Measurements from ENCODE around the gene TMEM88. TPM values are rescaled to one million over a fixed set of nuclear protein-coding genes. Genes with fewer than 3 reads are reported as not detected.

Gene TMEM88
- total and polyA plus RNA-seq, 2 donors (not counting 1 experiment from before 2014, with no cell fraction given) = 0.17 TPM; not detected in 1

- TF ChIP-seq, protein P1, sequence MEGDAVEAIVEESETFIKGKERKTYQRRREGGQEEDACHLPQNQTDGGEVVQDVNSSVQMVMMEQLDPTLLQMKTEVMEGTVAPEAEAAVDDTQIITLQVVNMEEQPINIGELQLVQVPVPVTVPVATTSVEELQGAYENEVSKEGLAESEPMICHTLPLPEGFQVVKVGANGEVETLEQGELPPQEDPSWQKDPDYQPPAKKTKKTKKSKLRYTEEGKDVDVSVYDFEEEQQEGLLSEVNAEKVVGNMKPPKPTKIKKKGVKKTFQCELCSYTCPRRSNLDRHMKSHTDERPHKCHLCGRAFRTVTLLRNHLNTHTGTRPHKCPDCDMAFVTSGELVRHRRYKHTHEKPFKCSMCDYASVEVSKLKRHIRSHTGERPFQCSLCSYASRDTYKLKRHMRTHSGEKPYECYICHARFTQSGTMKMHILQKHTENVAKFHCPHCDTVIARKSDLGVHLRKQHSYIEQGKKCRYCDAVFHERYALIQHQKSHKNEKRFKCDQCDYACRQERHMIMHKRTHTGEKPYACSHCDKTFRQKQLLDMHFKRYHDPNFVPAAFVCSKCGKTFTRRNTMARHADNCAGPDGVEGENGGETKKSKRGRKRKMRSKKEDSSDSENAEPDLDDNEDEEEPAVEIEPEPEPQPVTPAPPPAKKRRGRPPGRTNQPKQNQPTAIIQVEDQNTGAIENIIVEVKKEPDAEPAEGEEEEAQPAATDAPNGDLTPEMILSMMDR (conservative IDR thresholded peaks at IDR 0.05 in 1 of 2, IDR thresholded peaks at IDR 0.05 in 1 of 2; ENCODE audit: low read depth in 1 of 2, low read length in 2 of 2) = peak; percentile 8 to 53
- no peak for TF ChIP-seq EZH2 (IDR thresholded peaks at IDR 0.05; ENCODE audit: low read length, missing control alignments)
- Histone ChIP-seq H3K9ac (ENCODE audit: insufficient read depth, low read length) (peak within 1 kb of the TSS; percentile 80), H3K9me3 (ENCODE audit: control insufficient read depth, insufficient read depth, low read depth, low read length) (no peaks in the 10 kb centered on the region)
Measured at GRCh38 chr17:7856811-7857712, 2.2 kb downstream of the TMEM88 start, which contains the start of gene NAA38. NAA38 (minus strand) TSS chr17:7857559; CDS start chr17:7857463, 96 bp downstream.

DNA sequence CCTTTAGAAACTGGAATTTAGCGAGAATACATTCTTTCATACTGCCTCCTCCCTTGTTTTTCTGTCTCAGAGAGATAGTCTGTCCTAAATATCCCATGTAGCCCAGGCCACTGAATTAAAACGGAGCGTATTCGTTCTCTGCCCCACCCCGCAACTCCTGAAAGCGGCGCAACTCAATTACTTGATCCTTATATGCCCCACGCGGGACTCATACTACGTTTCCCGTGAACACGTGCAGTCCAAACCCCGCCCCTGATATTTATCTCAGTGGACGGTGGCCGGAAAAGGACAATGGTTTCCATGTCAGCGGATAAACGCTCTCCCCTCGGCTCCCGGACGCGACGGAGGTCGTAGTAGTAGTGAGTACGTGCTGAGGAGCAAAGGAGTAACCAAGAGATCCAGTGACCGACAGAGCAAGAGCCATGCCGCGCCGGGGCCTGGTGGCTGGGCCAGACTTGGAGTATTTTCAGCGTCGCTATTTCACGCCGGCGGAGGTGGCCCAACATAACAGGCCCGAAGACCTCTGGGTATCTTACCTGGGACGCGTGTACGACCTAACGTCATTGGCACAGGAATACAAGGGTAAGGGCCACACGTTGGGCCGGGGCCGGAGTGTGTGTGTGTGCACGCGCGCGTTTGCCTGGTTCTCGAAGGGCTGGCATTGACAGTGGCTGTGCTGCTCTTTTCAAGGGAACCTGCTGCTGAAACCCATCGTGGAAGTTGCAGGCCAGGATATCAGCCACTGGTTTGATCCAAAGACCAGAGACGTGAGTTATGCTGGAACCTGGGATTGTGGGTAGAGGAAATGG is 3.1 kb downstream of the TMEM88 start, which contains the start of gene CYB5D1:
CYB5D1 (plus strand) TSS at position 291 of the 809 bp plus-strand sequence; CDS start at position 423, 132 bp downstream.
- Histone ChIP-seq H3K27me3 (ENCODE audit: control insufficient read depth, insufficient read depth, low read length) (no peaks in the 10 kb centered on the region), H3K79me2 (ENCODE audit: control insufficient read depth, insufficient read depth, low read length) (peaks cover 14% of the 10 kb centered on the region), H3K4me1 (ENCODE audit: control insufficient read depth, extremely low read depth, insufficient read depth, low read length) (peaks cover 18% of the 10 kb centered on the region), H3K36me3 (ENCODE audit: control insufficient read depth, insufficient read depth, low read length) (peaks cover 13% of the 10 kb centered on the region), H3K9ac (ENCODE audit: insufficient read depth, low read length) (peak within 1 kb of the TSS; percentile 80), H4K20me1 (ENCODE audit: control insufficient read depth, extremely low read depth, insufficient read depth, low read length) (no peaks in the 10 kb centered on the region), H3K27ac (ENCODE audit: insufficient read depth, low read length) (peak within 1 kb of the TSS; percentile 92), H3K4me3 (replicated peaks in 1 of 4; ENCODE audit: control extremely low read depth in 1 of 4, insufficient read depth in 1 of 4, low read depth in 3 of 4, low read length in 4 of 4) (peak within 1 kb of the TSS; percentile 71 to 93 (median 86)), H3K4me2 (ENCODE audit: extremely low read depth, insufficient read depth, low read length) (peak within 1 kb of the TSS; percentile 99), H3K9me3 (ENCODE audit: control insufficient read depth, insufficient read depth, low read depth, low read length) (no peaks in the 10 kb centered on the region), H2AFZ (ENCODE audit: low read length) (peak within 1 kb of the TSS; percentile 97)
- DNase-seq (ENCODE audit: low read depth in 2 of 2) = peak; percentile 92 to 97
- TF ChIP-seq, protein P1 (conservative IDR thresholded peaks at IDR 0.05 in 1 of 2, IDR thresholded peaks at IDR 0.05 in 1 of 2; ENCODE audit: low read depth in 1 of 2, low read length in 2 of 2) = no peak
- no peak for TF ChIP-seq EZH2 (IDR thresholded peaks at IDR 0.05; ENCODE audit: low read length, missing control alignments)

More at GRCh38 chr17:7856811-7857712, 2.2 kb downstream of the TMEM88 start, which contains the start of gene NAA38:
- Histone ChIP-seq H3K4me1 (ENCODE audit: control insufficient read depth, extremely low read depth, insufficient read depth, low read length) (peaks cover 19% of the 10 kb centered on the region), H2AFZ (ENCODE audit: low read length) (peak within 1 kb of the TSS; percentile 97), H3K27me3 (ENCODE audit: control insufficient read depth, insufficient read depth, low read length) (no peaks in the 10 kb centered on the region), H3K27ac (ENCODE audit: insufficient read depth, low read length) (peak within 1 kb of the TSS; percentile 92), H3K4me3 (replicated peaks in 1 of 4; ENCODE audit: control extremely low read depth in 1 of 4, insufficient read depth in 1 of 4, low read depth in 3 of 4, low read length in 4 of 4) (peak within 1 kb of the TSS; percentile 71 to 93 (median 86)), H4K20me1 (ENCODE audit: control insufficient read depth, extremely low read depth, insufficient read depth, low read length) (no peaks in the 10 kb centered on the region), H3K79me2 (ENCODE audit: control insufficient read depth, insufficient read depth, low read length) (peaks cover 14% of the 10 kb centered on the region), H3K36me3 (ENCODE audit: control insufficient read depth, insufficient read depth, low read length) (peaks cover 20% of the 10 kb centered on the region), H3K4me2 (ENCODE audit: extremely low read depth, insufficient read depth, low read length) (peak within 1 kb of the TSS; percentile 99)
- peak; percentile 99 to 100 for DNase-seq (ENCODE audit: low read depth in 2 of 2)

DNA sequence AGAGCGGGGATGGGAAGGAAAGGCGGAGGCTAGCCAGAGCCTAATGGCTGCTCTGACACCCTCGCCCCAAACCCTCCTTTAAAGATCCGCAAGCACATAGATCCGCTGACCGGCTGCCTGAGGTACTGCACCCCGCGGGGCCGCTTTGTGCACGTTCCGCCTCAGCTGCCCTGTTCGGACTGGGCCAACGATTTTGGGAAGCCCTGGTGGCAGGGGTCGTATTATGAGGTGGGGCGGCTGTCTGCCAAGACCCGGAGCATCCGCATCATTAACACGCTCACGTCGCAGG is 3.6 kb downstream of the TMEM88 start:
- H3K79me2 ChIP-seq (ENCODE audit: control insufficient read depth, insufficient read depth, low read length) = peaks cover 14% of the 10 kb centered on the region
- peak; percentile 49 to 57 for DNase-seq (ENCODE audit: low read depth in 2 of 2)
- H3K9ac ChIP-seq (ENCODE audit: insufficient read depth, low read length) = peak overlapping the region; percentile 80
- peaks cover 9% of the 10 kb centered on the region for H3K36me3 ChIP-seq (ENCODE audit: control insufficient read depth, insufficient read depth, low read length)
- H3K9me3 ChIP-seq (ENCODE audit: control insufficient read depth, insufficient read depth, low read depth, low read length) = no peaks in the 10 kb centered on the region
- H3K4me1 ChIP-seq (ENCODE audit: control insufficient read depth, extremely low read depth, insufficient read depth, low read length) = peaks cover 18% of the 10 kb centered on the region
- peak overlapping the region; percentile 92 for H3K27ac ChIP-seq (ENCODE audit: insufficient read depth, low read length)
- no peaks in the 10 kb centered on the region for H3K27me3 ChIP-seq (ENCODE audit: control insufficient read depth, insufficient read depth, low read length)
- H3K4me3 ChIP-seq (replicated peaks in 1 of 4; ENCODE audit: control extremely low read depth in 1 of 4, insufficient read depth in 1 of 4, low read depth in 3 of 4, low read length in 4 of 4) = peak overlapping the region; percentile 71 to 93 (median 86)
- peak overlapping the region; percentile 86 for H2AFZ ChIP-seq (ENCODE audit: low read length)
- TF ChIP-seq, protein P1 (conservative IDR thresholded peaks at IDR 0.05 in 1 of 2, IDR thresholded peaks at IDR 0.05 in 1 of 2; ENCODE audit: low read depth in 1 of 2, low read length in 2 of 2) = peak; percentile 40 to 47
- no peak for TF ChIP-seq EZH2 (IDR thresholded peaks at IDR 0.05; ENCODE audit: low read length, missing control alignments)
- H3K4me2 ChIP-seq (ENCODE audit: extremely low read depth, insufficient read depth, low read length) = peak overlapping the region; percentile 99
- H4K20me1 ChIP-seq (ENCODE audit: control insufficient read depth, extremely low read depth, insufficient read depth, low read length) = no peaks in the 10 kb centered on the region

Data from fibroblast of lung (primary cell).